ENCODE measurements around the gene CLEC1A.

DNA sequence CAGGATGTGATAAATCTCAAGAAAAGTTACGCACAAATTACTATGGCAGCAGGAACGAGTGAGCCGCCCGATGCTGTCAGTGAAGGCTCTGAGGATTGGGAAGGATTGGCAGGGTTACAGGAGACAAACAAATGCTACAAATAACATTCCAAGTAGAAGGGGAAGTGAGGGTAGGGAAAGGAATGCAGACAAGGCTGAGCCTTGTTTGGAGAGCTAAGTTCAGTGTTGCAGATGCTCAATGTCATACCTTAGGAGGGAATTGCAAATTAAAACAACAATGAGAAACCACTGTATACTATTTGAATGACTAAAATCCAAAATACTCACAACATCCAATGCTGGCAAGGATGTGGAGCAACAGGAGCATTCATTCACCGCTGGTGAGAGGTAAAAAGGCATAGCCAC lies 67.0 kb downstream of the CLEC1A start:
- TF ChIP-seq, protein P1, sequence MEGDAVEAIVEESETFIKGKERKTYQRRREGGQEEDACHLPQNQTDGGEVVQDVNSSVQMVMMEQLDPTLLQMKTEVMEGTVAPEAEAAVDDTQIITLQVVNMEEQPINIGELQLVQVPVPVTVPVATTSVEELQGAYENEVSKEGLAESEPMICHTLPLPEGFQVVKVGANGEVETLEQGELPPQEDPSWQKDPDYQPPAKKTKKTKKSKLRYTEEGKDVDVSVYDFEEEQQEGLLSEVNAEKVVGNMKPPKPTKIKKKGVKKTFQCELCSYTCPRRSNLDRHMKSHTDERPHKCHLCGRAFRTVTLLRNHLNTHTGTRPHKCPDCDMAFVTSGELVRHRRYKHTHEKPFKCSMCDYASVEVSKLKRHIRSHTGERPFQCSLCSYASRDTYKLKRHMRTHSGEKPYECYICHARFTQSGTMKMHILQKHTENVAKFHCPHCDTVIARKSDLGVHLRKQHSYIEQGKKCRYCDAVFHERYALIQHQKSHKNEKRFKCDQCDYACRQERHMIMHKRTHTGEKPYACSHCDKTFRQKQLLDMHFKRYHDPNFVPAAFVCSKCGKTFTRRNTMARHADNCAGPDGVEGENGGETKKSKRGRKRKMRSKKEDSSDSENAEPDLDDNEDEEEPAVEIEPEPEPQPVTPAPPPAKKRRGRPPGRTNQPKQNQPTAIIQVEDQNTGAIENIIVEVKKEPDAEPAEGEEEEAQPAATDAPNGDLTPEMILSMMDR (IDR thresholded peaks at IDR 0.05; ENCODE audit: insufficient read depth, low read length) = no peak
- TF ChIP-seq, protein P2, sequence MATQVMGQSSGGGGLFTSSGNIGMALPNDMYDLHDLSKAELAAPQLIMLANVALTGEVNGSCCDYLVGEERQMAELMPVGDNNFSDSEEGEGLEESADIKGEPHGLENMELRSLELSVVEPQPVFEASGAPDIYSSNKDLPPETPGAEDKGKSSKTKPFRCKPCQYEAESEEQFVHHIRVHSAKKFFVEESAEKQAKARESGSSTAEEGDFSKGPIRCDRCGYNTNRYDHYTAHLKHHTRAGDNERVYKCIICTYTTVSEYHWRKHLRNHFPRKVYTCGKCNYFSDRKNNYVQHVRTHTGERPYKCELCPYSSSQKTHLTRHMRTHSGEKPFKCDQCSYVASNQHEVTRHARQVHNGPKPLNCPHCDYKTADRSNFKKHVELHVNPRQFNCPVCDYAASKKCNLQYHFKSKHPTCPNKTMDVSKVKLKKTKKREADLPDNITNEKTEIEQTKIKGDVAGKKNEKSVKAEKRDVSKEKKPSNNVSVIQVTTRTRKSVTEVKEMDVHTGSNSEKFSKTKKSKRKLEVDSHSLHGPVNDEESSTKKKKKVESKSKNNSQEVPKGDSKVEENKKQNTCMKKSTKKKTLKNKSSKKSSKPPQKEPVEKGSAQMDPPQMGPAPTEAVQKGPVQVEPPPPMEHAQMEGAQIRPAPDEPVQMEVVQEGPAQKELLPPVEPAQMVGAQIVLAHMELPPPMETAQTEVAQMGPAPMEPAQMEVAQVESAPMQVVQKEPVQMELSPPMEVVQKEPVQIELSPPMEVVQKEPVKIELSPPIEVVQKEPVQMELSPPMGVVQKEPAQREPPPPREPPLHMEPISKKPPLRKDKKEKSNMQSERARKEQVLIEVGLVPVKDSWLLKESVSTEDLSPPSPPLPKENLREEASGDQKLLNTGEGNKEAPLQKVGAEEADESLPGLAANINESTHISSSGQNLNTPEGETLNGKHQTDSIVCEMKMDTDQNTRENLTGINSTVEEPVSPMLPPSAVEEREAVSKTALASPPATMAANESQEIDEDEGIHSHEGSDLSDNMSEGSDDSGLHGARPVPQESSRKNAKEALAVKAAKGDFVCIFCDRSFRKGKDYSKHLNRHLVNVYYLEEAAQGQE (IDR thresholded peaks at IDR 0.05; ENCODE audit: insufficient replicate concordance, low read depth) = no peak
- TF ChIP-seq POLR2AphosphoS5 (IDR thresholded peaks at IDR 0.05; ENCODE audit: low read depth) (no peak), GABPA (IDR thresholded peaks at IDR 0.05; ENCODE audit: low read depth) (no peak), SPI1 (IDR thresholded peaks at IDR 0.05; ENCODE audit: borderline replicate concordance, low read depth) (no peak)

Data from HL-60 (cell line).